Limb (tissue), 2 donors: ENCODE data around the gene ZNF766.
"Not testable (repeated sequence)": the region's sequence is repeated elsewhere in the genome, so short reads cannot be mapped to it uniquely, and the experiment has no call there.

Source experiments
- DNase-seq, 2 donors: peaks; one replicate each; pipeline ENCODE4 v3.0.0-alpha.2; 2016; ENCODE audit errors: extremely low spot score in 2 of 2

ZNF766 gene

DNA sequence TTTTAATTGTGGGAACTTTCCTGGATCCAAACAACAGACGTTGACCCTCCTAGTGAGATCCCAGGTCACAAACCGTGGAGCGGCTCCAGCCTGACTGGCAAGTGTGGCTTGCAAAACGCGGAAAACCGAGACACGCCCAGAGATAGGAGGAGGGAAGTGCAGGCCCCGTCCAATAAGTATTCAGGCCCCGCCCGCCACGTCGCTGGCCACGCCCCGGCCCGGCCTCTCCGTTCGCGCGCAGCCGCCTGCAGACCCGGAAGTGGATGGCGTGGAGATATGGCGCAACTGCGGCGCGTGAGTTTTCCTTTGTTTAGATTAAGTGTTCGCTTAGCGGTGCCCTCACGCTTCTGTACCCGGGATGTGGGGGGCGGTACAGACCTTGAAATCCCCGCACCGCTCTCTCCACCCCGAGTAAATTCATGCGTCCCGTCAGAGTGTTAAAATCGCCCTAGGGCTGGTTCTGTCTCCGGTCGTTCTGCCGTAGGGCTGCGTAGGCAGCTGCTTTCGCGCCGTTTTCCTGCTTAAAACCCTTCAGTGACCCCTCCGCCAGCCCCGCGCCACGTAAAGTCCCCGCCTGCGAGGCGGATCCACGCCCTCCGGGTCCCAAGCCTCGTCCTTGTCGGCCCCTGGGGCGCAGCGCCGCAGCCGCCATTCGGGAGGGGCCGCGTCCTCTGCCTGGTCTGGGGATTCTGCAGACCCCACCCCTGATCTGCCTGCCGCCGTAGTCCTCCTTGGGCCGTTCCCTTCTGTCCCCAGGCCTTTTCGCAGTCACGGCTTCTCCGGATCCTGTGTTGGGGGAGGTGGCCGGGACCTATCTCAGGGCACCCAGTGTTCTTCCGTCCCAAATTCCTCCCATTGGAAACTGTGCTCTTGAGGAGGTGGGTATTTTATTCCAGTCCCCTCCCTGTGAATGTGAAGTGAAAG is at the start of gene ZNF766:
TSS of gene ZNF766 (plus strand) at position 250 of the 924 bp plus-strand sequence. CDS start at position 277, 27 bp downstream.
- DNase-seq = peak; percentile 95 to 98

DNA sequence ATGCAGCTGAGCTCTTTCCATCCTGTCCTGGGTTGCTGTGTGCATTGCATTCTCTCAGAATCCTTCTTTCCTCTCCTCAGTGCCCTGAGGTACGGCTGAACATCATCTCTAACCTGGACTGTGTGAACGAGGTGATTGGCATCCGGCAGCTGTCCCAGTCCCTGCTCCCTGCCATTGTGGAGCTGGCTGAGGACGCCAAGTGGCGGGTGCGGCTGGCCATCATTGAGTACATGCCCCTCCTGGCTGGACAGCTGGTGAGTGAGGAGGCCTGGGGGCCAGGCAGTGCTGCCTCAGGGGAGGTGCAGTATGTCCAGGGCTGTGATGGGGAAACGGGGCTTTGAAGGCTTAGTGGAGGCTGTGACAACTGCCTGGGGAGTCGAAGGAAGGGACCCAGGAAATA is 49.8 kb upstream of the ZNF766 start:
- DNase-seq = peak in 1 of 2 donors; percentile 37

DNA sequence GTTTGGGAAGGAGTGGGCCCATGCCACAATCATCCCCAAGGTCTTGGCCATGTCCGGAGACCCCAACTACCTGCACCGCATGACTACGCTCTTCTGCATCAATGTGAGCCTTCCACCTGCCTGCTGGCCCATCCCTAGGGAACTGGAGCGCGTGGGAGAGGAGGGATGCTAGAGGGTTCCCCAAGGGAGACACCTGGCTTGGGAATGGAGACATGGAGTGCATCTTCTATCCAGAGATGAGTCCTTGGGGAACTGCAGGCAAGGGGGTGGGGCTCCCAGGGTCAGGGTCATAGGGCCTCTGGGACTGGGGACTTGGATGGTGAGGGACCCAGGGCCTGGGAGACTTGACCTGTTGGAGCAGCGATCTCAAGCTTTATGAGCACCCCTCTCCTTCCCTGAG is 48.4 kb upstream of the ZNF766 start:
- no peak for DNase-seq

DNA sequence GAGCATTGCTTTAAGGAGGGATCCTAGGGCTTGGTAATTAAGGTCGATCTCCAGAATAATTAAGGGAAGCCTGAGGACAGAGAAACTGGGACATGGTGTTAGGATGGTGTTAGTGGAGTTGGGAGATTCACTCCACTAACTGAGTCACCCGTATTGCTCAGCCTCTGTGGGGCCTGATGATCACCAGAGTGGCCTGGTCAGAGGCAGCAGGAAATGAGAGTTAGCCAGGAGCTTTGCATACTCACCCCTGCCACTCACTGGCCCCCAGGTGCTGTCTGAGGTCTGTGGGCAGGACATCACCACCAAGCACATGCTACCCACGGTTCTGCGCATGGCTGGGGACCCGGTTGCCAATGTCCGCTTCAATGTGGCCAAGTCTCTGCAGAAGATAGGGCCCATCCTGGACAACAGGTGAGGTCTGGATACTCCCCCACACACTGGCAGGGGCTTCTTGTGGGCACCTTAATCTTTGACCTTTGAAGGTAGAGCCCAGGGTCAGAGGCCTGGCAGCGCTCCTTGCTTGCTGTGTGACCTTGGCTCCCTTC is 47.5 kb upstream of the ZNF766 start:
- no peak for DNase-seq

DNA sequence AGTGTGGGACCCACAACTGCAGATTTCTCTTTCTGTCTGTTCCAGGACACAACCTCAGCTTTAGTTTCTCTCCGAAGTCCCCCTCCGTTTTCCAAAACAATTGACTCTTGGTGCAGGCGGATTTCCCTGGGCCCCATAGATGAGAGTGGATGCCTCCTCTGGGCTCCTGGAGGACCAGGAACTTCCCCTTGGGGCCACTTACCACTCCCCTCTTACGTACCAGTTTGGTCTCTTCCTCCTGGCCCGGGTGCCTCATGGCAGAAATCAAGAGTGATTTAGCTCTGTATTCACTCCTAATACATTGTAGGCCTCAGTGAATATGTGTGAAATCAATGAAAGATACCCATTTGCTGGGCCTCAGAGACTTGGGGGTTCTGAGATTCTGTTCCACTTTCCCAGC is 45.2 kb upstream of the ZNF766 start:
- DNase-seq = no peak

DNA sequence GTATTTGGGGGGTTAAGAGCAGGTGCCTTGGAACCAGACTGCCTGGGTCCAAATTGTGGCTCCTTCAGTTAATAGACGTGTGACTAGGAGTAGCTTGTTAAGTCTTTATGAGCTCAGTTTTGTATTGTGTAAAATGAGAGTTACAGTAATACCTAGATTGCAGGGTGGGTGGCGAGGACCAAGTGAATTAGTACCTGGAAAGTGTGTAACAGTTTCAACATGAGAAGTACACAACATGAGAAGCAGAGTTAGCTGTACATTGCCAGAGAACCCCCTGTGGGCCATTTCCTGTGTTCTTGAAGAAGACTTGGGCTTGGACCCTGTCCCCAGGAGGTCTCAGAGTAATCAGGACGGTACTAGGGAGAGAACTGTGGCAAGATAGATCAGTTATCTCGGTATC is 42.7 kb upstream of the ZNF766 start:
- DNase-seq = no peak

DNA sequence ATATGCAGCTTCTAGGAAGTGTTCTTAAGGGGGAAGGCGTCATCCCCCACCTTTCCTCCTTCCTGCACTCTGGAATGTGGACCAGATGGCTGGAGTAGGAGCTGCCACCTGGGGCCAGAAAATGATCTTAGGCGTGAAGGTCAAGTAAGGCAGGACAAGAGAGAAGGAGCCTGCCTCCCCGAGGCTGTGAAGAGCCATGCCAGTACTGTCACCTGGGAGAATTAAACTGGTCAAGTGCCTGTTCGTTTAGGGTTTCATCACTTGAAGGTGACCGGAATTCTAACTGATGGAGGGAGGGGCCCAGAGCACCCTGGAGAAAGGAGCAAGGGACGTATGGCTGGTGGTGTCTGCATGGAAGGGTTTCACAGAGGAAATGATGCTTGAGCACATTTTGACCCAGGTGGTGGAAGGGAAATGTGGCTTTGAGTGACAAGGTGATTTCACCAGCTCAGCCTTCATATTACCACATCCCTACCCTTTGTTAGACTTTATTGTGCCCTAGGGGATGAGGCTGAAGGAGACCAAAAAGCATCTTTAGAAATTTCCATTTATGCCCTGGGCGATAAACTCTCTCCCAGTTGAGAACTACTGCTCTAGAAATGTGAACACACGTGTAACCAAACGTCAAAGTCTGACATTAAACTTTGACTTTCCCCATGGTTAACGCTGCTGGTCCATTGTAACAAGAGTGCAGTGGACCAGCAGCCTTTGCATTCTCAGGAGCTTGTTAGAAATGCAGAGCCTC is 42.0 kb upstream of the ZNF766 start:
- DNase-seq = no peak

DNA sequence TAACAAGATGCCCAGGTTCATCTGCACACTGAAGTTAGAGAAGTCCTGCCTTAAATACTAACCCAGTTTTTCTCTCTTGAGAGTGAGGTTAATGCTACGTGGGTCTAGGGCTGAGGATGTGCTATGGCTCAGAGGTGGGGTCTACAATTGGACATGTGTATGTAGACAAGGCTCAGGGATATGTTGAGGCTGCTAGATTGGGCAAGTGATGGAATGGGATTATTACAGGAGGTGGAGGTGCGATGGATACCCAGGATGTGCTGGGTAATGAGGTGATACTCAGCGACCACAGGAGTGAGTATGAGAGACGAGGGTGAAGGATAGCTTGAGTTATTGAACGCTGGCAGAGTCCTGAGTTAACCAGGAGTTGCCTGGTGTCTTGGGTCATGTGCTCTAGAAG is 41.4 kb upstream of the ZNF766 start:
- no peak for DNase-seq

DNA sequence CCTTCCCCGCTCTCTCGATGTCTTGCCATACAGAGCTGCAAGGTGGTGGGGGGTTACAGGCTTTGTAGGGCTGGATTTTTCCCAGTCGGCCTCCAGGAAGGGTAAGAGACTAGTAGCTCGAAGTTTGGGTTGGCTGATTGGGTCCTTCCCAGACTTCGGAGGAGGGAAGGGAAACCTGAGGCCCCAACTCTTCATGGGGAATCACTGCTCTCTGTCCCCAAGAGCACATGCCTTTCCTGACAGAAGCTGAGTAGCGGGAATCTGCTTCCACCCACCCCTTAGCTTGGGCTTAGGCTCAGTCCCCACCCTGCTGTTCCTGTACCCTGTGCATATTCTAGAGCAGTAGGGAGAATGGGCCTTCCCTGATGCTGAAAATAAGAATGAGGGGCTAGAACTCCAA is 39.9 kb upstream of the ZNF766 start:
- DNase-seq = no peak

DNA sequence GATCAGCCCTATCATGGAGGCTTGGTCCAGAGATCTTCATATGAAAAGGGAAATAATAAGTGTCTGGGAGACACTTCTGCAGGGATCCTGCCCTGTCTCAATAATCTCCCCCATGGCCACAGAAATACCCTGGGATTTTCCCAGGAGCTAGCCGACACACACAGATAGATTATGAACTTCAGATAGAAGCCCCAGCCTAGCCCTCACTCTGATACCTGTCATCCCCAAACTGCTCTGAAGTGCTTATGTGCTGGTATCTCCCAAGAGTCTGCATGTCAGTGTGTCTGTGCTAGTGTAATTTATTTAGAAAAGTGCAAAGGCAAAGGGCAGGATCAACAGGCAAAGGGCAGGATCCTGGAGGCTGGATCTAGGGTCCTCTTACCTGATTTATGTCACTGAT is 38.7 kb upstream of the ZNF766 start:
- DNase-seq = no peak

DNA sequence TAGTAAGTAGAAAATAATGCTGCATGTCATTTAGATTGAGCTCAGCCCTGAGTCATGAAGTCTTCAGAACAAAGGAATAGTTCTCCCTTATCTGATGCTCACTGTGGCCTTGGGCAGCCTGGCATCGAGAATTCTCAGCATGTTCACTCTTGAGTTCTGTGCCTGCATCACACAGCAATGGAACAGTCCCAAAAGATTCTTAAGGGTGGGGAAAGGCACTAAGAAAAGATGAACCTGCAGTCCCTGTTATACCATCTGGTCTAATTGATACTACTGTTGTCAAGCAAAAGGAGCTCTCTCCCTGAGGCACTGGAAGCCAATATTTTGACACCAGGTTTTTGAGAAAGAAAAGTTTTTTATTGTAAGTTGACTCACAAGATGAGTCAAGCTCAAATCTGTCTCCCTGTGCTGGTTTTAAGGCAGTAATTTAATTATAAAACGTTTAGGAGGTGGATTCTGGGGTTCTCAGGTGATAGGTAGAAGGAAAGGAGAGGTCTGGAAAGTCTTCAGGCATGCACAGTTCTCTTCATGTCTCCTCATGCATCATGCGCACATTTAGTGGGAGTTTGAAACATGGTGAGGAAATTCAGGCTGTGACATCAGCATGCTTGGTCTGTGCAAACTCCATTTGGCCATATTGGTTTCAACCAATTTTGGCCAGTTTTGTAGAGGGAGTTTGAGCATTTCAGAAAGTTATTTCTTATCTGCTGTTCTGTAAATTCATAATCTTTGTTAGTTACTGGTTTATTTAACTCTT is 38.1 kb upstream of the ZNF766 start:
- DNase-seq = no peak

DNA sequence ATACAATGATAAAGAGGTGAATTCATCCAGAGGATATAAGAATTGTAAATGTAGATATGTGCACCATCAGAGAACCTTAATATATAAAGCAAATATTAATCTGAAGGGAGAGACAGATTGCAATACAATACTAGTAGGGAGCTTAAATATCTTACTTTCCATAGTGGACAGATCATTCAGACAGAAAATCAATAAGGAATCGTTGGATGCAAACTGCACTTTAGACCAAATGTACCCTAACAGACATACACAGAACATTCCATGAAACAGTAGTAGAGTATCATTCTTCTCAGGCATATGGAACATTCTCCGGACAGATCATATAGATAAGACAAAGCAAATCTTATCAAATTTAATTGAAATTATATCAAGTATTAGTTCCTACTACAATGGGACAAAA is 35.0 kb upstream of the ZNF766 start:
- DNase-seq = no peak

DNA sequence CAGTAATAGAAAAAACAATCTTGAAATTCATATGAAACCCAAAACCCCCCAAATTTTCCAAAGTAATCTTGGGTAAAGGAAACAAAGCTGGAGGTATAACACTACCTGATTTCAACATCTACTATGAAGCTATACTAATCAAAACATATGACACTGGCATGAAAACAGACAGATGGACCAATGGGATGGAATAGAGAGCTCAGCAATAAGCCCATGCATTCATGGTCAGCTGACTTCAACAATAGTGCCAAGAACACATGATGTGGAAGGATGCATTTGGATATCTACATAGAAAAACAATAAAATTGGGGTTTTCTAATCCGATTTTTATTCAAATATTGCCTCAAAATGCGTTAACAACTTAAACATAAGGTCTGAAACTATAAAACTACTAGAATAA is 32.2 kb upstream of the ZNF766 start:
- DNase-seq = no peak

DNA sequence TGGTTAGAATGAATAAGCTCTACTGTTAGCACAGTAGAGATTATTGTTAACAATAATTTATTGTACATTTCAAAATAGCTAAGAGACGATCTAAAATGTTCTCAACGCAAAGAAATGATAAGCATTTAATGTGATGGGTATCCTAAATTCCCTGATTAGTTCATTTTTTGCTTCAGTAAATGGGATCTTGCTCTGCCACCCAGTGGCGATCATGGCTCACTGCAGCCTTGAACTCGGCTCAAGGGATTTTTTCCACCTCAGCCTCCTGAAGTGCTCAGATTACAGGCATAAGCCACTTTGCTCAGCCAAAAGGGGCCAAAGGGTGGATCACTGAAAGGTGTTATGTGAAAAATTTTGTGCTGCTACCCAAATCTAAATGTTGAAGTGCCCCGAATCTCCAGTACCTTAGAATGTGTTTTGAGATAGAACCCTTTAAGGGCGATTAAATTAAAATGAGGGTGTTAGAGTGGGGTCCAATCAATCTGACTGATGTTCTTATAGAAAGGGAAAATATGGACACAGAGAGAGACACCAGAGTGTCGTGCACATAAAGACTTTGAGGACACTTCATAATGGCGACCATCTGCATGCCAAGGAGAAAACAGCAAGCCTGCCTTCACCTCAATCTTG is 31.5 kb upstream of the ZNF766 start:
- peak; percentile 70 to 72 for DNase-seq

DNA sequence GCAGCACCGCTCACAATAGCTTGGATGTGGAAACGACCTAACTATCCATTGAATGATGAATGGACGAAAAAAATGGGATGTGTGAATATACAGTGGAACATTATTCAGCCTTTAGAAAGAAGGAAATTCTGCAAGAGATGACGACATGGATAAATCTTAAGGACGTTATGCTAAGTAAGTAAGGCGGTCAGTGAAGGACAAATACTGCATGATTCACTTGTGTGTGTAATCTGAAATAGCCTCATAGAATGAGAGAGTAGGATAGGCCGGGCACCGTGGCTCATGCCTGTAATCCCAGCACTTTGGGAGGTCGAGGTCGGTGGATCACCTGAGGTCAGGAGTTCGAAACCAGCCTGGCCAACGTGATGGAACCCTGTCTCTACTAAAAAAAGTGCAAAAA is 25.4 kb upstream of the ZNF766 start:
- no peak for DNase-seq

DNA sequence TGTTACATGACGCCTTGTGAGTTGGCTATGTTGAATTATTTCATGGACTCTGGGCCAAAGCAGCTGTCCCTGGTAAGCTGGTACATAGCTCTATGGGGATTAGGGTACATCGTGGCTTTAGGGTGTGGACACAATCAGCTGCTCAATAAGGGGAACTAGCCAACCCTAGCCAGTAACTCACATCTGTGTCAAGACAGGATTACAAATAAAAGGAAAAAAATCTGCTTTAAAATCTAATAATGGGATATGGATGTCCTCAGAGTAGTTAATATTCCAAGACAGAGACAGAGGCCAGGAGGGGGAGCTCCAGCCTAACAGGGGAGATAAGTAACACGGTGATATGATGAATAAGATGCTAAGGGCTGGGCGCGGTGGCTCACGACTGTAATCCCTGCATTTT is 21.1 kb upstream of the ZNF766 start:
- DNase-seq = peak; percentile 51 to 61

DNA sequence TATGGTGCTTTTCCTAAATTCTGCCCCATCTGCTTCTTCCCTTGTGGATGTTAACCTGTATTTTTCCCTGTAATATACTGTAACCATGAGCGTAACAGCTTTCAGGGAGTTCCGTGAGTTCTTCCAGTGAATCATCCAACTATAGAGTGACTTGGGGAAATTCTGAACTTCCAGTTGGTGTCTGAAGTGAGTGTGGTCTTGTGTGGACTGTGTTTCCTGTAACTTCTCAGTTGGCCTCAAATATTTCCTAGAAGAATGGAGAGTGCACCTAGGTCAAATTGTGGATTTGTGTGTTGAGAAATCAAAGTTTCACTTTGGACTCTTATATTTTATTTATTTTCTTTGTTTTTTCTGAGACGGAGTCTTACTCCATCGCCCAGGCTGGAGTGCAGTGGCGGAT is 11.0 kb upstream of the ZNF766 start:
- DNase-seq = no peak

DNA sequence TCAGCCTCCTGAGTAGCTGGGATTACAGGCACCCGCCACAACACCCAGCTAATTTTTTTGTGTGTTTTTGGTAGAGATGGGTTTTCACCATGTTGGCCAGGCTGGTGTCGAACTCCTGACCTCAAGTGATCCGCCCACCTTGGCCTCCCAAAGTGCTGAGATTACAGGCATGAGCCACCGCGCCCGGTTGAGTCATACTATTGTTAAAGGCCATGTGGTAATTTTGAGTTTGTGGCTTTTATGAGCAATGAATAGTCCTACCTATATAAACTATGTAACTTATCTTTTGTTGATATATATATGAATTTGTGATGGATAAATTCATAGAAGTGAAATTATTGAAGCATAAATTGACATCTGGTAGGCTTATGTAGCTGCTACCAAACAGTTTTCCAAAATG is 3.8 kb upstream of the ZNF766 start:
- DNase-seq = not testable (repeated sequence)

DNA sequence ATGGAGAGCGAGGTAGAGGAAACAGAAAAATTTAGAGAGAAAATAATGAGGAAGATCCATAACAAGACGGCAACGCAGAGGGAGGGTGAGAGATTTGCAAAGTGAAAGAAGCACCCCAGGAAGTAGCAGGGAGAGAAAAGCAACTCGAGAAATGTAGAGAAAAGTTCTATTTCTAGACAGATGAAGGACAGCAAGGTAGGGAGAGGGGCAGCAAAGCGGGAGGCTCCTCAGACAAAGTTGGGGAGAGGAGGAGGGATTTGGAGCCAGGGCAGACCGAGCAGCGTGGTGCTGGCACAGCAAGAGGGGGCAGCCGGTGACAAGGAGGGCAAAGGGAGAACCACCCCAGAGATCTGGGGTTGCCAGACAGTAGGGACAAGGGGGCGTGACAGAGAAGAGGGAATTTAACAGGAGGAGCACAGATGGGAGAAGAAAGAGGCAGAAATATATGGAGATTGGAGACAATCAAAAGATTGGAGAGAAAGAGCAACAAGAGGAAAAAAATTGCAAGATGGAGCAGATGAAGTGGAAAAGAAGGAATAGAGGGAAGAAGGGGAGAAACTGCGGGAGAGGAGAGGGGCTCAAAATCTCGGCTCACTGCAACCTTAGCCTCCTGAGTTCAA is 989 bp downstream of the ZNF766 start:
- peak; percentile 3 to 43 for DNase-seq

DNA sequence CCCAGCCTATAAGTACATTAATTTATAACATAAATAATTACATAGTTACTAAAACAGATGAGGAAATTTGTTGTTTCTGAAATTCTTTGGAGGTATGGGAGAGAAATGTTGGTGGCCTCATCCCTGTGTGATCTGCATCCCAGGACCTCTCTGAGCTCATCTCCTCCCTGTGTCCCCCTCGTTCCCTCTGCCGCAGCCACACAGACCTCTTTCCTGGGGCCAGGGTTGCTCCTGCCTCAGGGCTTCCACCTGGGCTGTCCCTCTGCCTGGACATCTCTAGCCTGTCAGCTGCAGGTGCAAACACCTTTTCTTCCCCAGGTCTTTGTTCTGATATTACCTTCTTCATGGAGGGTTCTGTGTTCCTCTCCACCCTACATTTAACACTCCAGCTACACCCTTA is 3.9 kb downstream of the ZNF766 start:
- no peak for DNase-seq

DNA sequence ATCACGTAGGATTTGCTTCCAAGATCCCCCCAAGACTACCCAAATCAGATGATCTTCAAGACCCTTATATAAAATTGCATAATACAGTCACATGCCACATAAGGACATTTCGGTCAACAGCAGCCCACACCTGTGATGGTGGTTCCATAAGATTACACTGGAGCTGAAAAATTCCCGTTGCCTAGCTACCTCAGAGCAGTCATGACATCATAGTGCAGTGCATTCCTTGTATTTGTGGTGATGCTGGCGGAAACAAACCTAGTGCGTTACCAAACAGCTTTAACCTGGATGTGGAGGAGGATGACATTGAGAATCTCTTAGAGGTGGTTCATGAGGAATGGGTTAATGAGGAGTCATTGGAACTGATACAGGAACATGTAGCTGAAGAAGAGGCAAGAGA is 4.8 kb downstream of the ZNF766 start:
- DNase-seq = no peak
